Lower lobe of right lung (tissue), 2 donors: Measurements from ENCODE around the gene NCEH1. TPM values are rescaled to one million over a fixed set of nuclear protein-coding genes. Genes with fewer than 3 reads are reported as not detected.

Experiments
- ATAC-seq, 2 donors: fragments of 200-7000 bp; cut with Tn5 transposase; one replicate each; pipeline ENCODE4 v1.9.1; 2020 to 2022; ENCODE audit warnings: mild to moderate bottlenecking in 2 of 2, moderate library complexity in 2 of 2
- DNase-seq: peaks from one replicate; pipeline ENCODE4 v3.0.0-alpha.2; 2020
- H3K27ac ChIP-seq: fragments of 200-600 bp; one replicate; pipeline ENCODE4 v1.8.0; 2022
- H3K27me3 ChIP-seq: fragments of 200-600 bp; one replicate; pipeline ENCODE4 v1.8.0; 2022; ENCODE audit warnings: low read depth
- H3K36me3 ChIP-seq: fragments of 200-600 bp; one replicate; pipeline ENCODE4 v1.8.0; 2022; ENCODE audit warnings: mild to moderate bottlenecking
- H3K4me1 ChIP-seq: fragments of 200-600 bp; one replicate; pipeline ENCODE4 v1.8.0; 2022
- H3K4me3 ChIP-seq: fragments of 200-600 bp; one replicate; pipeline ENCODE4 v1.8.0; 2022; ENCODE audit warnings: mild to moderate bottlenecking
- H3K9me3 ChIP-seq: fragments of 200-600 bp; one replicate; pipeline ENCODE4 v1.8.0; 2022
- CTCF ChIP-seq: fragments of 200-600 bp; IDR thresholded peaks from one replicate; pipeline ENCODE4 v1.8.0; 2022; ENCODE audit warnings: antibody characterized with exemption, mild to moderate bottlenecking
- intact Hi-C: fragments of 100-400 bp; cut with DNase I; formaldehyde crosslinking; loops from one replicate; pipeline ENCODE4 v1.11.0; 2022
- total RNA-seq: library from RNA; stranded (reverse); fragmentation: NEBNext Ultra II Directional; extraction: Animal tissue kit (Norgen Biotek cat#: 25700); gene quantifications from one replicate; pipeline ENCODE4 v1.2.1, GENCODE V29; 2021
- donor health status: DM: no; HTN: yes; CAD: no; lungs with severe emphysema.

NCEH1 gene
- total RNA-seq, 1 donor from 2014 or later, result 97.7 TPM

DNA sequence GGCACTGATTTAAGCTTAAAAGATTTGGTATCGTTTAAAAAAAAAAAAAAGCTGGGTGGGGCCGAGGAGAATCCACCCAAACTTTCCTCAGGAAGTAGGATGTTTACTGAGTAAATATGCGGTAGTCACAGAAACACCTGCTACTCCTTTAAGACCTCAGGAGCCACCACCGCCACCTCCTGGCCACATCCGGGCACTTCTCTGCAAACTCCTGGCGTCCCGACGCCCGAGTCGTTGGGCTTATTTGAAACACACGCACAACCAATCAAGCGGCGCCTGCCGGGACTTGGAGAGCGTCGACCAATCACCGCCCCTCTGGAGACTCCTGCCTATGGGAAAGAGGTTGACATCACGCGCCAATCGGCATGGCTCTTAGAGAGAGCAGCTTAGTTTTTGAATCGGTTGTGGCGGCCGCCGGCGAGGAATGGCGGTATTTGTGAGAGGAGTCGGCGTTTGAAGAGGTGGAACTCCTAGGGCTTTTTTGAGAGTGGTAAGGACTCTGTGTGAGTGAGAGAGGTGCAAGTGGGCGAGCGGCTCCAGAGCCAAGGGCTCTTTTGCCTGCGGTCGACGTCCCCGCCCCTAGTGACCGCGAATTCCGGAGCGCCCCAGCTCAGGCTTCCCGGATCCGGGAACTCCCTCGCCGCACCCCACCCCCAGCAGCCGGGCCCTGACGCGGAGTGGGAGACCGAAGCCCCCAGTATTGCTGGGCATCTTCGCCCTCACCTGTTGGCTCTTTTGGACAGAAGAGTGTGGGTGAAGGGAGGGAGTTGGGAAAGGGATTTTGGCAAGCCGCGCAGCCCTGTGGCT lies 39.7 kb upstream of the NCEH1 start, which contains the start of gene ECT2:
Gene ECT2, plus strand, starts transcription at position 359 of the 807 bp plus-strand sequence. CDS start 3,805 bp downstream, outside the sequence.
- Histone ChIP-seq H3K4me1 (peaks cover 12% of the 10 kb centered on the region), H3K27ac (peak within 1 kb of the TSS; percentile 90), H3K36me3 (no peaks in the 10 kb centered on the region), H3K4me3 (peak within 1 kb of the TSS; percentile 94), H3K27me3 (no peaks in the 10 kb centered on the region), H3K9me3 (no peaks in the 10 kb centered on the region)
- TF ChIP-seq CTCF, result peak; percentile 75
- DNase-seq, result peak; percentile 100
- intact Hi-C loops, result no loop called here
- ATAC-seq, result peak; percentile 98 to 99

DNA sequence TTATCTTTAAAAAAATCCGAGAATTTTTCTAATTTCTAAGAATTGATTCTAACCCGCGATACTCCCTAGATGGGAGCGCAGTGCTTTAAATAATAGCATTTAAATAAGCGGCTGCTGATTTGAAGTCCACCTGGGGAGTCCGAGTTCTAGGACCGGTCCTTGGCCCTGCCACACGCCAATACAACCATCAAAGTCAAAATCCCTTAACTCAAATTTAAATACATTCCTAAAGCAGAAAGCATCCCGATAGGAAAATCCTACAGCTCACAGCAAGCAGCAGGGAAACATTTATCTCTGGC lies 39.2 kb upstream of the NCEH1 start:
- ATAC-seq (peak in 1 of 2 donors; percentile 4), DNase-seq (no peak)
- peak overlapping the region; percentile 94 for H3K4me3 ChIP-seq
- peaks cover 12% of the 10 kb centered on the region for H3K4me1 ChIP-seq
- H3K9me3 ChIP-seq, result no peaks in the 10 kb centered on the region
- intact Hi-C loops, result no loop called here
- peak overlapping the region; percentile 90 for H3K27ac ChIP-seq
- TF ChIP-seq CTCF, result no peak
- no peaks in the 10 kb centered on the region for H3K36me3 ChIP-seq
- no peaks in the 10 kb centered on the region for H3K27me3 ChIP-seq

DNA sequence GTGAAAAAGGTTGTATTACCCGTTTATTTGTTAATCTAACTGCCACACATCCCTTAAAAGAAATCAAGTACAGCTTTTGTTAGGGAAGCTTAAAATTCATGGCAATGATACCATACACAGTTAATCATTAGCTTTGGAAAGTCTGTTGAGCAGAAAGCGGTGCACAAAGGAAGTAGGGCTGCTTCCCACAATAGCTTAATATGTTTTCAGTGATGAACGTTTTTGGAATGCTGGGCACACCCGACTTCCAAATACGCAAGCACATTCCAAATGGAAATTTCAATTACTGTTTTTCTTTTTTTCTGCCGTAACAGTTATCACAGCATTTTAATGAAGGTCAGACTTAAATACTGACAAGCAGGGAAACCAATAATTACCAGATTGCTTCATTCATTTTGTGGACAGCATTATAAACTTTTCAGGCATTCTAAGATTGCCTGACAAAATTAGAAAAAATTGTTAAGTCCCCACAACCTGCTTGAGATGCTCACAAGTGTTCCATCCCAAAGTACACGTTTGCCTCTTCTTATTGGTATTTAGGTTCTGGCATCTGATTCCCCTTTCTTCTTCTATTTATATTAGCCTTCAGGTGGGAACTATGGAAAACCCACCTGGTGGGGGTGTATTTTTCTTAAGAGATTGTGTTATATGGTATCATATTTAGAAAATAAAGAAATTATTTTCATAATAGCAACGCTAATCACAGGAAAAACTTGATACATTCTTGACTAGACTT lies 38.5 kb upstream of the NCEH1 start:
- DNase-seq, result no peak
- Histone ChIP-seq H3K36me3 (no peaks in the 10 kb centered on the region), H3K4me1 (peaks cover 12% of the 10 kb centered on the region), H3K27ac (peak overlapping the region; percentile 90), H3K27me3 (no peaks in the 10 kb centered on the region), H3K4me3 (peak overlapping the region; percentile 94), H3K9me3 (no peaks in the 10 kb centered on the region)
- peak; percentile 57 to 78 for ATAC-seq
- intact Hi-C loops, result no loop called here
- no peak for TF ChIP-seq CTCF

DNA sequence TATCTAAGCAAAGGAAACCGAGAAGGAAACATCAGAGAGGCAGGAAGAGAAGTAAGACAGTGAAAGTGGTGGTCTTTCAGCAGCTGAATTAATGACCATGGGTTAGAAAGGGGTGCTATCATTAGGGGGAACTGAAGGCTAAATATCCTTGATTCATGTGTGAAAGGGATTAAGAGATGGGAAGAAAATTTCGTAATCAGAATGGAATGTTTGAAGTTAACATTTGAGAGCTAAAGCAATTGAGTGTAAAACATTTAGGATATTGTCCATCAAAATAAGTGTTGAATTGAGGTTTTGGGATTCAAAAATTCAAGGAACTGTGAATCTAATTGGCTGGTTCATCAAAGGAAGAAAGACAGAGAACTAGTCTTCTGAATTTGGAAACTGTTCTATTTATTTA lies 35.6 kb upstream of the NCEH1 start:
- no peaks in the 10 kb centered on the region for H3K36me3 ChIP-seq
- no peaks in the 10 kb centered on the region for H3K27me3 ChIP-seq
- H3K27ac ChIP-seq, result no peak overlapping the region
- no peak for ATAC-seq
- no peak overlapping the region for H3K4me3 ChIP-seq
- H3K9me3 ChIP-seq, result no peaks in the 10 kb centered on the region
- TF ChIP-seq CTCF, result no peak
- DNase-seq, result no peak
- intact Hi-C loops, result no loop called here
- peaks cover 12% of the 10 kb centered on the region for H3K4me1 ChIP-seq

DNA sequence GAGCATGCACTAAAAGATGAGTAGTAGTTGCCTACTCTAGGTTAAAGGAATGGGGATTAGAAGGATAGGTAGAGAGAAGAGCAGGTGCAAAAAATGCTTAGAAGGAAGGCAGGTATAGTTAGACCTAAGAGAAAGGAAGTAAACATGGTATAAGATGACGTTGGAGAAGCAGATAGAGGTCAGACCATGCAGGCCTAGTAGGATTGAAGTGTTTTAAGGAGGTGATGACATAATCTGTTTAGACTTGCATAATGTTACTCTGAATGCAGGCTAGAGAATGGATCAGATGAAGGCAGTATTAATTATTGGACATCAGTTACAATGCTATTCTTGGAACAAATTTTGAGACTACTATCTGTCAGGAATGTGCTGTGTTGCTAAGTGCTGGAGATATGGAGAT lies 28.6 kb upstream of the NCEH1 start:
- no peaks in the 10 kb centered on the region for H3K27me3 ChIP-seq
- intact Hi-C loops, result no loop called here

More for the DNA sequence above, 28.6 kb upstream of the NCEH1 start:
- TF ChIP-seq CTCF, result no peak
- no peak overlapping the region for H3K27ac ChIP-seq
- DNase-seq (no peak), ATAC-seq (no peak)
- H3K36me3 ChIP-seq, result no peaks in the 10 kb centered on the region
- H3K9me3 ChIP-seq, result no peaks in the 10 kb centered on the region
- no peak overlapping the region for H3K4me3 ChIP-seq
- H3K4me1 ChIP-seq, result no peaks in the 10 kb centered on the region
